HCT116 (cell line): ENCODE results near the gene ARHGAP18.

Experiments used
- CTCF ChIP-seq, 3 experiments: fragments of 200-600 bp in 1 of 3; sonication (generic) in 1 of 3; IDR thresholded peaks in 2 of 3; conservative IDR thresholded peaks in 1 of 3; 2 replicates each; pipeline ENCODE4 v1.5.1; 2012 to 2017; ENCODE audit warnings: low read depth in 2 of 3, low read length in 2 of 3, antibody characterized with exemption in 1 of 3, borderline replicate concordance in 1 of 3, control low read depth in 1 of 3, mild to moderate bottlenecking in 1 of 3, mixed read lengths in 1 of 3, mixed run types in 1 of 3, moderate library complexity in 1 of 3; ENCODE audit not compliant: insufficient read depth in 1 of 3
- EZH2phosphoT487 ChIP-seq: fragments of 200-600 bp; IDR thresholded peaks from 2 replicates; pipeline ENCODE4 v1.6.1; 2018; ENCODE audit warnings: antibody characterized with exemption, borderline replicate concordance
- FOSL1 ChIP-seq: IDR thresholded peaks from 2 replicates; pipeline ENCODE4 v1.6.1; 2012; ENCODE audit warnings: low read depth

GRCh38 chr6:129651291-129651691, 58.7 kb downstream of the ARHGAP18 start:
- TF ChIP-seq CTCF (IDR thresholded peaks at IDR 0.05 in 2 of 3, conservative IDR thresholded peaks at IDR 0.05 in 1 of 3; ENCODE audit: borderline replicate concordance in 1 of 3, insufficient read depth in 1 of 3, low read depth in 2 of 3, low read length in 2 of 3) (no peak), FOSL1 (no peak), EZH2phosphoT487 (no peak)
